ENCODE data around the gene CIAO3. TPM values are rescaled to one million over a fixed set of nuclear protein-coding genes. Genes with fewer than 3 reads are reported as not detected.
A peak's percentile ranks its signal among the peaks of the same experiment; 100 is the strongest.

The CIAO3 gene
- total RNA-seq, 1 experiment from 2014 or later, result 32.8 TPM

GRCh38 chr16:682493-683395 is 58.1 kb downstream of the CIAO3 start:
- ChIA-PET CTCF (no interaction called here), POLR2A (no interaction called here), RAD21 (ENCODE audit: low non-redundant PET in 1 of 2, low total read pairs in 2 of 2, uncharacterized antibody in 2 of 2, unreplicated experiment in 2 of 2) (no interaction called here)
- H3K79me2 ChIP-seq (ENCODE audit: insufficient read depth, low read length), result peaks cover 41% of the 10 kb centered on the region
- ATAC-seq (no peak), DNase-seq (ENCODE audit: low read depth, low spot score) (no peak)
- no peaks in the 10 kb centered on the region for H3K9me2 ChIP-seq (ENCODE audit: insufficient read depth)
- BruUV-seq (replicated peaks), result TSS peak; percentile 72
- no peaks in the 10 kb centered on the region for H4K20me1 ChIP-seq (ENCODE audit: insufficient read depth)
- TF ChIP-seq TCF7L2 (IDR thresholded peaks at IDR 0.05; ENCODE audit: borderline replicate concordance, extremely low read depth, insufficient read depth, insufficient read length) (no peak), EZH2 (IDR thresholded peaks at IDR 0.05) (no peak), POLR2A (IDR thresholded peaks at IDR 0.05; ENCODE audit: borderline replicate concordance, extremely low read depth, insufficient read depth, insufficient read length) (no peak)
- no peaks in the 10 kb centered on the region for H3K27me3 ChIP-seq (ENCODE audit: insufficient read depth, low read length)
- H3K4me3 ChIP-seq (replicated peaks in 1 of 2; ENCODE audit: low read depth in 1 of 2, low read length in 2 of 2), result peak overlapping the region; percentile 71 to 90
- H3K36me3 ChIP-seq (ENCODE audit: control insufficient read depth in 1 of 2, insufficient read depth in 2 of 2, low read length in 2 of 2), result peaks cover 0 to 33% of the 10 kb centered on the region in 2 experiments; a peak in 2 of 4 replicates
- H3K9me3 ChIP-seq (ENCODE audit: control insufficient read depth in 1 of 2, insufficient read depth in 1 of 2, low read depth in 1 of 2, low read length in 2 of 2), result no peaks in the 10 kb centered on the region
- H2AFZ ChIP-seq (ENCODE audit: low read depth, low read length, poor library complexity, severe bottlenecking), result no peak overlapping the region
- intact Hi-C loops (cut with micrococcal nuclease), result no loop called here
- H3K27ac ChIP-seq (ENCODE audit: low read depth, low read length), result peak overlapping the region; percentile 98
- peaks cover 13 to 55% of the 10 kb centered on the region in 2 experiments for H3K4me1 ChIP-seq (ENCODE audit: control insufficient read depth in 1 of 2, insufficient read depth in 2 of 2, low read length in 2 of 2)
- peak overlapping the region; percentile 97 for H3K4me2 ChIP-seq (ENCODE audit: low read length)
- H3K9ac ChIP-seq (ENCODE audit: low read length), result peak overlapping the region; percentile 92

DNA sequence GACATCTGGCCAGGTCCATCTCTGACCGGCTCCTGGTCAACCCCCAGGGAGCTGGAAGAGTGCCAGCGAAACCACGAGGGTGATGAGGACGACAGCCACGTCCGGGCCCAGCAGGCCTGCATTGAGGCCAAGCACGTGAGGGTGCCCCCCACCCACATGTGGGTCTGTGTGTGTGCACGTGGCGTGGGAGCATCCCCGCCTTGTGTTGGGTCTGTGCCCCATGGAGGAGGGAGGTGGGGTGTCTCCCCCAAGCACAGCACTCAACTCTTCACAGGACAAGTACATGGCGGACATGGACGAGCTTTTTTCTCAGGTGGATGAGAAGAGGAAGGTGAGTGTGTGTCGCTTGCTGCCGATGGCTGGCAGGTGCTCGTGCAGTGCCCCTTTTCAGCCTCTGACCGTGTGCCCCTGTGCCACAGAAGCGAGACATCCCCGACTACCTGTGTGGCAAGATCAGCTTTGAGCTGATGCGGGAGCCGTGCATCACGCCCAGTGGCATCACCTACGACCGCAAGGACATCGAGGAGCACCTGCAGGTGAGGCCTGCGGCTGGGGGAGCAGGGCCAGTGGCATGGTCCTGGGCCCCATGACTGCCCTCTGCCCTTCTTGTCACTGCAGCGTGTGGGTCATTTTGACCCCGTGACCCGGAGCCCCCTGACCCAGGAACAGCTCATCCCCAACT is 58.9 kb downstream of the CIAO3 start:
- H3K4me3 ChIP-seq (replicated peaks in 1 of 2; ENCODE audit: low read depth in 1 of 2, low read length in 2 of 2), result peak overlapping the region; percentile 66 to 90
- ChIA-PET POLR2A (no interaction called here), RAD21 (ENCODE audit: low non-redundant PET in 1 of 2, low total read pairs in 2 of 2, uncharacterized antibody in 2 of 2, unreplicated experiment in 2 of 2) (no interaction called here), CTCF (no interaction called here)
- H3K4me2 ChIP-seq (ENCODE audit: low read length), result peak overlapping the region; percentile 97
- ATAC-seq (no peak), DNase-seq (ENCODE audit: low read depth, low spot score) (no peak)
- no peaks in the 10 kb centered on the region for H4K20me1 ChIP-seq (ENCODE audit: insufficient read depth)
- BruUV-seq (replicated peaks), result TSS peak; percentile 80
- H3K27me3 ChIP-seq (ENCODE audit: insufficient read depth, low read length), result no peaks in the 10 kb centered on the region
- intact Hi-C loops (cut with micrococcal nuclease), result no loop called here
- peak overlapping the region; percentile 98 for H3K27ac ChIP-seq (ENCODE audit: low read depth, low read length)
- H2AFZ ChIP-seq (ENCODE audit: low read depth, low read length, poor library complexity, severe bottlenecking), result no peak overlapping the region
- H3K9ac ChIP-seq (ENCODE audit: low read length), result peak overlapping the region; percentile 92
- no peak for TF ChIP-seq SIN3A (IDR thresholded peaks at IDR 0.05; ENCODE audit: low read depth)
- no peak for TF ChIP-seq EZH2phosphoT487 (IDR thresholded peaks at IDR 0.05; ENCODE audit: borderline replicate concordance)
- no peak for TF ChIP-seq CTCF (IDR thresholded peaks at IDR 0.05 in 2 of 3, conservative IDR thresholded peaks at IDR 0.05 in 1 of 3; ENCODE audit: borderline replicate concordance in 1 of 3, insufficient read depth in 1 of 3, low read depth in 2 of 3, low read length in 2 of 3)
- no peak for TF ChIP-seq SRF (IDR thresholded peaks at IDR 0.05; ENCODE audit: low read depth)
- TF ChIP-seq POLR2AphosphoS5 (IDR thresholded peaks at IDR 0.05; ENCODE audit: low read depth, low read length), result peak; percentile 11; the same call in 1 of the 2 replicates
- H3K9me2 ChIP-seq (ENCODE audit: insufficient read depth), result no peaks in the 10 kb centered on the region
- H3K9me3 ChIP-seq (ENCODE audit: control insufficient read depth in 1 of 2, insufficient read depth in 1 of 2, low read depth in 1 of 2, low read length in 2 of 2), result no peaks in the 10 kb centered on the region
- H3K79me2 ChIP-seq (ENCODE audit: insufficient read depth, low read length), result peaks cover 41% of the 10 kb centered on the region
- peaks cover 13 to 55% of the 10 kb centered on the region in 2 experiments for H3K4me1 ChIP-seq (ENCODE audit: control insufficient read depth in 1 of 2, insufficient read depth in 2 of 2, low read length in 2 of 2)
- H3K36me3 ChIP-seq (ENCODE audit: control insufficient read depth in 1 of 2, insufficient read depth in 2 of 2, low read length in 2 of 2), result peaks cover 0 to 33% of the 10 kb centered on the region in 2 experiments; a peak in 2 of 4 replicates
